GM10266 (cell line): ENCODE measurements around the gene LRP2.

Experiments used
- DNase-seq: peaks from one replicate; pipeline ENCODE4 v3.0.0; 2012; ENCODE audit errors: extremely low spot score
- TF ChIP-seq, protein P1 (sequence below): IDR thresholded peaks from 2 replicates; pipeline ENCODE4 v1.5.1; 2012; ENCODE audit warnings: mild to moderate bottlenecking, low read depth; ENCODE audit not compliant: control insufficient read depth, insufficient read depth; ENCODE audit errors: missing control alignments

The LRP2 gene

DNA sequence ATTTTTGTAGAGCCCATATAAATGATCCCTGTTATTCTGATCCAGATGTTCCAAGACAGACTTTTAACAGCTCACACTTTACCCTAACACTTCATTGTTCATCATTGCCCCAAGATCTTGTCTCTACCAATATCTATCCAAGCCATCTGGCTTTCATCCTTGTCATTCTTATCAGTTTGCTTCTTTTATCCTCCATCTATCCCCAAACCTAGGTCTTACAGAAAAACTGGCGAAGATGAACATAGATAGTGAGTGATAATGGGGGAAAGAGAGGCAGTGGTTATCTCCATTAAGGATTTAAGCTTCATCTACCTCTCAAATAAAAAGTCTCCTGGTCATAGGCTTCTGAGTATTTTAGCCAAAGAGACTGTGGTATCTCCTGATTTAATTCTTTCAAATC lies 203.5 kb downstream of the LRP2 start:
- no peak for DNase-seq
- TF ChIP-seq, protein P1, sequence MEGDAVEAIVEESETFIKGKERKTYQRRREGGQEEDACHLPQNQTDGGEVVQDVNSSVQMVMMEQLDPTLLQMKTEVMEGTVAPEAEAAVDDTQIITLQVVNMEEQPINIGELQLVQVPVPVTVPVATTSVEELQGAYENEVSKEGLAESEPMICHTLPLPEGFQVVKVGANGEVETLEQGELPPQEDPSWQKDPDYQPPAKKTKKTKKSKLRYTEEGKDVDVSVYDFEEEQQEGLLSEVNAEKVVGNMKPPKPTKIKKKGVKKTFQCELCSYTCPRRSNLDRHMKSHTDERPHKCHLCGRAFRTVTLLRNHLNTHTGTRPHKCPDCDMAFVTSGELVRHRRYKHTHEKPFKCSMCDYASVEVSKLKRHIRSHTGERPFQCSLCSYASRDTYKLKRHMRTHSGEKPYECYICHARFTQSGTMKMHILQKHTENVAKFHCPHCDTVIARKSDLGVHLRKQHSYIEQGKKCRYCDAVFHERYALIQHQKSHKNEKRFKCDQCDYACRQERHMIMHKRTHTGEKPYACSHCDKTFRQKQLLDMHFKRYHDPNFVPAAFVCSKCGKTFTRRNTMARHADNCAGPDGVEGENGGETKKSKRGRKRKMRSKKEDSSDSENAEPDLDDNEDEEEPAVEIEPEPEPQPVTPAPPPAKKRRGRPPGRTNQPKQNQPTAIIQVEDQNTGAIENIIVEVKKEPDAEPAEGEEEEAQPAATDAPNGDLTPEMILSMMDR, result no peak

DNA sequence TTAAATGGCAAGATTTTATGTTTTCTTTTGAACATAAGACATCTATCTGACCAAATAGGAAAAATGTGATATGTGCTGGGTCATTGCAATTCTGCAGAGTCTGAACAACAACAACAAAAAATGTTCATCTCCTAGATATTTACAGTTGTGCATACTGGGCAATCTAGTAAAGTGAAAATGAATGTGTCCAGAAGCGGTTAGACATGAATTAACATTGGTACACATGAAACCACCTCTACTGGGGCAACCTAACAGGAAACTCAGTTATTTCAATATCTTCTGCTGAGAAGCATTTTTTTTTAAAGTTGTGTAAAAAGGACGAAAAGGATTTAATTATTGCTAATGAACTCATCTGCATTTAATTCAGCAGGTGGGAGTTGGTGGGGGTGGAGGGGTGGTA lies 216.1 kb downstream of the LRP2 start:
- no peak for DNase-seq
- TF ChIP-seq, protein P1, result no peak

DNA sequence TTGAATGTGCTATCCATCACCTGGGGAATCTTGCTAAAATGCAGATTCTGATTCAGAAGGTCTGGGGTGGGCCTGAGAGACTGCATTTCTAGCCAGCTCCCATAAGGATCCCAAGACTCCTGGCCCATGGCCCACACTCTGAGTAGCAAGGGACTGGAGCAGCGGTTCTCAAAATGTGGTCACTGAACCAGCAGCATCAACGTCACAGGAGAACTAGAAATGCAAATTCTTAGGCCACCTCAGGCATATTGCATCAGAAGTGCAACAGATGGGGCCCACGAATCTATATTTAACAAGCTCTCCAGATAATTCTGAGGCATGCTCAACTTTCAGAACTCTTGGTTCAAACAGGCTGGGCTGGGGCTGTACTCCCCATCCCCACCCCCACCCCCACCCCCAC lies 218.3 kb downstream of the LRP2 start:
- TF ChIP-seq, protein P1, result no peak
- no peak for DNase-seq

DNA sequence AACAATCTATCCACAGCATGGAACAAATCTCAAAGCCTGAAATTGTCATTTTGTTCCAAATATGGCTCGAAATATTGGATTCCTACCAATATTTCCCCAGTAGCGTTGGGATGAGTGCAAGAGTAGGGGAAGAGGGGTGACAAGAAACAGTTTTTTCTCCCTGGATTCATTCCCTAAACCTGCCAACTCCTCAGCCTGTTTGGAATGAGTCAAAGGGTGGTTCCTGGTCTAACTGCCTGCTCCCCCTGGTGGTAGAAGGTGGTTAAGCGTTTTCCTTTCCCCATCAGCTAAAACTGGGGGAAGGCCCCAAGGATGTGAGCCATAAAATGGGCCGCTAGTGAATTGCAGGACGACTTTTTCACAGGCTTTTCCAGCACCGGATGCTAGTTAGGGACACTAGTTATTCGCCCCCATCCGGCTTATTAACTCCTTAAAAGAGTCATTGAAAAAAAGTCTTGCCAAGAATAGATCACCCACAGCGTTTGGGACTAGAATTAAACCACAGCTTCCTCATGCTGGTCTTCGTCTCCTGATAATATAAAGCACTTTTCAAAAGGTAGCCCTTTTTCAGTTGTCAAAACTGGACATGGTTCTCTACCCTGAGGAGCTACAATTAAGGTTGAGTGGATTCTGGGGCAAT lies 220.5 kb downstream of the LRP2 start:
- TF ChIP-seq, protein P1, result peak; percentile 86
- DNase-seq, result peak; percentile 40

DNA sequence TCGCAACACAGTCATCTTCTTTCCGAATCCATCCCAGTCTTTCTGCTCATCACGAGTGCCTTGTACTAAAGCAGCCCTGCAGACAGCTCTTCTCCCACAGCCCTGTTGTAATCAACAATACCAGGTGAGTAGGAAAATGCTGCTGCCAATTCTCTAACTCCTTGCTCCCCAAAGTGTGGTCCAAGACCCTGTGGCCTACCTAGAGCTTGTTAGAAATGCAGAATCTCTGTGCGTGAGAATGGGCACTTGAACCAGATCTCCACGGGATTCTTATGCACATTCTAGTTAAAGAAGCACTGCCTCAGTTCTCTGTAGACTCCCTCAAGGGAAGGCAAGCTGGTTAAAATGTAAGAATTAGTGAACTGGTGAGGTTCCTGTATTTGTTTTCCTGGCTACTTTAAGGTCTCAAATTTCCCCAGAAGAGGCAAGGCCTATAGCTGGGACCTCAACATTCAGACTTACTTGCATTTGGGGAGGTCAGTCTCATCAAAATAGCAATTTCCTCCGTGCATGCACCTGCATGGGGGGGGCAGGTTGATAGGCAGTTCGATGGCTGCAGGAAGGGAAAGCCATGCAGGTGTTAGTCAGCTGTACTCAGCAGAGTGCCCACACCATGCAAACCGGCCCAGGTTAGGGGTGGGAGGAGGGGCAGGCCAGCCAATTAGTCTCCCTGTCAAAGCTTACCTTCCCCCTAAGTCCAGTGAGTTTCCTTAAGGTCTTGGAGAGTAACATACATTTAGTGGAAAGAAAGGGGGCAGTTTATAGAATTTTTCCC lies 222.2 kb downstream of the LRP2 start:
- no peak for DNase-seq

DNA sequence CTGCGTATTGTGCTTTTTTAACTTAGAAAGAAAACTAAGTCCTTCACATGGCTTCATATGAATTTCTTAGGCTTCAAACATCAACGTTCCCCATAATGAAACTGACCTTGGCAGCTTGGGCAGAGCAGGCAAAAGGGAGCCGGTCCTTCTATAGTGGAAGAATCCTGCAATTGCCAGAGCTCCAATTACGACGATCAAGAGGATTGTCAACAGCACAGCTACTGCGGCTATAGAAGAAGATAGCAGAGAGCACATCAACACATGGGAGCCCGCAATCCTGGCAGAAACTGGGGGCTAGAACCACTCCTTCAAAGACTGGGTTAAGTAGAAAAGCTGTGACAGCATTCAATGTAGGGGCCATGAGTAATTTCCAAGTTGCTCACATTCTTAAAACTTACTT lies 223.2 kb downstream of the LRP2 start:
- TF ChIP-seq, protein P1, result no peak

More for the DNA sequence above, 222.2 kb downstream of the LRP2 start:
- TF ChIP-seq, protein P1, result no peak

DNA sequence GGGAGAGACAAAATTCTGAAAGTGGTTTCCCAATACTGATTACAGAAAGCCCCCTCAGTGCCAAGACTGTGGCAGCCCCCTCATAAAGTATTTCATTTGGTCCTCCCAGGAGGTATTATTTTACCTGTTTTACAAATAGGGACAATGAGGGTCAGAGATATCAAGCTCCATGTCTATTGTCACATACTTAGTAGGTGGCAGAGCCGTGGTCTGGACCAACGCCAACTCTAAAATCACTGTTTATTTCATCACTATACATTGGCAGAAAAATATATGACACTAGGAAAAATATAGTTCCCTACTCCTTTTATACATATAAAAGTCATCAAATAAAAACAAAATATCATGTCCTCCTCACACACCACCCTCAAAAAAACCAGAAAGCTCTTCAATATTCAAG lies 224.4 kb downstream of the LRP2 start:
- no peak for DNase-seq
- TF ChIP-seq, protein P1, result no peak

More for the DNA sequence above, 223.2 kb downstream of the LRP2 start:
- no peak for DNase-seq
